Endothelial cell of umbilical vein (primary cell): Measurements from ENCODE around the gene WWC1. TPM values are rescaled to one million over a fixed set of nuclear protein-coding genes. Genes with fewer than 3 reads are reported as not detected.

Experiments
- BruUV-seq: library from RNA; stranded (reverse); fragments of 400-500 nt; replicated peaks from 2 replicates; lab custom pipeline; 2021; lab: Mats Ljungman, UMichigan
- CTCF ChIA-PET: fragments of 300-600, 350-600 bp; sonication (Branson Sonifier 250); formaldehyde crosslinking; loops from one replicate; lab custom pipeline; 2021; ENCODE audit warnings: antibody characterized with exemption, inconsistent platforms; lab: Charles Lee
- POLR2A ChIA-PET: fragments of 300-600, 350-600 bp; sonication (Branson Sonifier 250); formaldehyde crosslinking; loops from one replicate; lab custom pipeline; 2021; ENCODE audit warnings: antibody characterized with exemption, inconsistent platforms; lab: Charles Lee
- DNase-seq: peaks from one replicate; pipeline ENCODE4 v3.0.0-alpha.2; 2011; ENCODE audit warnings: low read depth, low spot score
- FAIRE-seq: peaks from 2 replicates; lab custom pipeline; 2011; peaks lifted over from hg19 to GRCh38; lab: Jason Lieb, UNC
- H2AFZ ChIP-seq: 2 replicates; pipeline ENCODE4 v1.6.0; 2012; ENCODE audit warnings: low read depth, low read length, control low read depth, inconsistent platforms
- H3K27ac ChIP-seq: 2 replicates; pipeline ENCODE4 v1.5.1; 2011; ENCODE audit warnings: low read depth, mild to moderate bottlenecking, control low read depth, low read length, moderate library complexity; ENCODE audit not compliant: insufficient read depth
- H3K27me3 ChIP-seq, 2 experiments: 2 replicates each; pipeline versions ENCODE4 v1.6.0 to v1.6.1; 2011; ENCODE audit warnings: low read length in 2 of 2, mixed read lengths in 1 of 2; ENCODE audit not compliant: control insufficient read depth in 2 of 2, insufficient read depth in 2 of 2
- H3K36me3 ChIP-seq, 2 experiments: 2 replicates in 1 of 2; 3 replicates in 1 of 2; pipeline ENCODE4 v1.5.1; 2011; ENCODE audit warnings: low read length in 2 of 2, mild to moderate bottlenecking in 1 of 2, moderate library complexity in 1 of 2; ENCODE audit not compliant: control insufficient read depth in 2 of 2, insufficient read depth in 2 of 2; ENCODE audit errors: extremely low read depth in 1 of 2
- H3K4me1 ChIP-seq: 3 replicates; pipeline ENCODE4 v1.5.1; 2011; ENCODE audit warnings: mild to moderate bottlenecking, low read length; ENCODE audit not compliant: control insufficient read depth, insufficient read depth; ENCODE audit errors: extremely low read depth
- H3K4me2 ChIP-seq: 2 replicates; pipeline ENCODE4 v1.6.1; 2011; ENCODE audit warnings: low read length, control low read depth, mixed read lengths; ENCODE audit not compliant: insufficient read depth
- H3K4me3 ChIP-seq, 3 experiments: fragments of 200-600 bp in 1 of 3; sonication (generic), shearing (Covaris generic) in 1 of 3; replicated peaks in 1 of 3; 2 replicates each; pipeline ENCODE4 v1.5.1; 2011 to 2016; ENCODE audit warnings: control low read depth in 3 of 3, low read length in 3 of 3, mild to moderate bottlenecking in 2 of 3, inconsistent platforms in 1 of 3, low read depth in 1 of 3, moderate library complexity in 1 of 3; ENCODE audit not compliant: insufficient read depth in 1 of 3
- H3K79me2 ChIP-seq: 2 replicates; pipeline ENCODE4 v1.6.0; 2012; ENCODE audit warnings: low read length, inconsistent platforms; ENCODE audit not compliant: control insufficient read depth, insufficient read depth
- H3K9ac ChIP-seq: replicated peaks from 2 replicates; pipeline ENCODE3; 2011; ENCODE audit warnings: low read length, control low read depth; ENCODE audit not compliant: insufficient read depth; ENCODE audit errors: extremely low read depth
- H3K9me1 ChIP-seq: replicated peaks from 3 replicates; pipeline ENCODE4 v1.6.0; 2011; ENCODE audit warnings: mild to moderate bottlenecking, low read length; ENCODE audit not compliant: control insufficient read depth, insufficient read depth; ENCODE audit errors: extremely low read depth
- H3K9me3 ChIP-seq: replicated peaks from 2 replicates; pipeline ENCODE4 v1.5.1; 2012; ENCODE audit warnings: low read length, inconsistent platforms; ENCODE audit not compliant: control insufficient read depth, insufficient read depth
- H4K20me1 ChIP-seq: replicated peaks from 2 replicates; pipeline ENCODE3; 2011; ENCODE audit warnings: mild to moderate bottlenecking, low read length; ENCODE audit not compliant: control insufficient read depth, insufficient read depth; ENCODE audit errors: extremely low read depth
- CTCF ChIP-seq, 2 donors: IDR thresholded peaks; 1 replicate in 1 of 2; 2 replicates in 1 of 2; pipeline ENCODE4 v1.5.1; 2011; ENCODE audit warnings: low read length in 2 of 2, mild to moderate bottlenecking in 2 of 2, moderate library complexity in 2 of 2, control low read depth in 1 of 2, inconsistent platforms in 1 of 2, low read depth in 1 of 2; ENCODE audit not compliant: insufficient read depth in 1 of 2; ENCODE audit errors: extremely low read depth in 1 of 2
- EZH2 ChIP-seq: IDR thresholded peaks from 2 replicates; pipeline ENCODE4 v1.6.1; 2012; ENCODE audit warnings: borderline replicate concordance, low read depth, mild to moderate bottlenecking, moderate library complexity, low read length, inconsistent platforms; ENCODE audit not compliant: severe bottlenecking
- FOS ChIP-seq: IDR thresholded peaks from 2 replicates; pipeline ENCODE4 v1.6.1; 2011; ENCODE audit warnings: mild to moderate bottlenecking, low read length, moderate library complexity, borderline replicate concordance; ENCODE audit not compliant: insufficient read depth
- GATA2 ChIP-seq: IDR thresholded peaks from 2 replicates; pipeline ENCODE4 v1.7.0; 2011; ENCODE audit warnings: low read depth, mild to moderate bottlenecking, moderate library complexity, mixed read lengths, low read length; ENCODE audit not compliant: insufficient read length, insufficient read depth
- JUN ChIP-seq: IDR thresholded peaks from 2 replicates; pipeline ENCODE4 v1.6.1; 2011; ENCODE audit warnings: borderline replicate concordance, low read depth; ENCODE audit not compliant: insufficient read length, insufficient read depth
- POLR2AphosphoS5 ChIP-seq: IDR thresholded peaks from 2 replicates; pipeline ENCODE4 v1.6.1; 2012; ENCODE audit warnings: low read depth, mild to moderate bottlenecking, control low read depth, low read length, moderate library complexity; ENCODE audit not compliant: insufficient read depth
- dilution Hi-C: fragments of 300-500 bp; cut with MboI; formaldehyde crosslinking; loops from one replicate; pipeline ENCODE4 v1.15.0; 2019; ENCODE audit warnings: low sequenced_read_pairs; ENCODE audit not compliant: extremely low pct_ligation_motif_present
- intact Hi-C: fragments of 100-400 bp; cut with micrococcal nuclease; formaldehyde crosslinking; loops from one replicate; pipeline ENCODE4 v1.10.0; 2022
- polyA plus RNA-seq, 4 experiments: library from polyadenylated mRNA; depleted of rRNA in 3 of 4; stranded (reverse) in 3 of 4; unstranded in 1 of 4; fragments of >200 nt; gene quantifications; 2 replicates each; pipeline versions ENCODE4 v1.2.1 to v1.2.3, GENCODE V29; 2011 to 2012; ENCODE audit warnings: missing spikeins in 1 of 4
- total RNA-seq: library from RNA; stranded (reverse); gene quantifications from 2 replicates; pipeline ENCODE4 v1.2.3, GENCODE V29; 2021
- TF ChIP-seq, protein P1 (sequence below): IDR thresholded peaks from 2 replicates; pipeline ENCODE4 v1.6.1; 2011; ENCODE audit not compliant: insufficient read depth, insufficient read length

The WWC1 gene
- total and polyA plus RNA-seq, 2 donors (not counting 3 experiments of a cell fraction or from before 2014, with no cell fraction given): 0.03 to 0.91 TPM

DNA sequence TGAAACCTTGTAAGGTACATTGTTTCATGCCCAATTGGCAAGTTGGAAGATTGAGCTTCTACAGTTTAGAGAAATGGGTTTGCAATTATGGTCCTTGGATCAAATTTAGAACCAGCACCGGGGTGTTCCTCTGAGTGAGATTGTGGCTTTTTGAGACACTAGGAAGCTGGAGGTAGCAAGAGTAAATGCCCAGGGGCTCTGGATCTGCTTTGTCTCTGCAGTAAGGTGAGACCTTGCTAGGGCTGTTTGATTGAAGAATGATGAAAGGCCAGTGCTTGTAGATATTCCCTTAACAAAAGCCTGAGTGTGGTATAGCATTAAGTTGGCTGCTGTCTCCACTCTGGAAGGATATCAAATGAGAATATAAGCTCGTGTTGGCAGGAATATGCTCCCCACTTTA lies 36.0 kb downstream of the WWC1 start:
- no peak overlapping the region for H2AFZ ChIP-seq
- intact Hi-C loops (no loop called here), dilution Hi-C loops (no loop called here)
- no peaks in the 10 kb centered on the region for H3K27me3 ChIP-seq
- BruUV-seq: no TSS peak
- H3K4me1 ChIP-seq: no peaks in the 10 kb centered on the region
- no peak overlapping the region for H3K4me3 ChIP-seq
- no peak overlapping the region for H3K9ac ChIP-seq
- DNase-seq (no peak), FAIRE-seq (no peak)
- H4K20me1 ChIP-seq: no peaks in the 10 kb centered on the region
- POLR2A ChIA-PET: no interaction called here
- no peaks in the 10 kb centered on the region for H3K36me3 ChIP-seq
- no peak overlapping the region for H3K4me2 ChIP-seq
- TF ChIP-seq POLR2AphosphoS5 (no peak), EZH2 (no peak), GATA2 (no peak), JUN (no peak), FOS (no peak), CTCF (IDR thresholded peaks at IDR 0.05; ENCODE audit: extremely low read depth in 1 of 2, insufficient read depth in 1 of 2, low read depth in 1 of 2, low read length in 2 of 2) (no peak)
- TF ChIP-seq, protein P1, sequence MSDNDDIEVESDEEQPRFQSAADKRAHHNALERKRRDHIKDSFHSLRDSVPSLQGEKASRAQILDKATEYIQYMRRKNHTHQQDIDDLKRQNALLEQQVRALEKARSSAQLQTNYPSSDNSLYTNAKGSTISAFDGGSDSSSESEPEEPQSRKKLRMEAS: no peak
- CTCF ChIA-PET: no interaction called here
- no peak overlapping the region for H3K27ac ChIP-seq
- H3K9me1 ChIP-seq: no peaks in the 10 kb centered on the region
- no peaks in the 10 kb centered on the region for H3K79me2 ChIP-seq
- no peaks in the 10 kb centered on the region for H3K9me3 ChIP-seq
